Activated naive CD8-positive, alpha-beta T cell treated with anti-CD3 and anti-CD28 coated beads, Interleukin-2, amount 10 ng/mL, durations not matched to agents 7 days and 5 days (primary cell): Measurements from ENCODE around the gene ELAVL3. TPM values are rescaled to one million over a fixed set of nuclear protein-coding genes. Genes with fewer than 3 reads are reported as not detected.
A peak's percentile ranks its signal among the peaks of the same experiment; 100 is the strongest.
"Not testable (repeated sequence)": the region's sequence is repeated elsewhere in the genome, so short reads cannot be mapped to it uniquely, and the experiment has no call there.

Source experiments
- ATAC-seq: fragments of 150-1000 bp; cut with Tn5 transposase; one replicate; pipeline ENCODE4 v1.10.0; 2021; ENCODE audit warnings: low read depth, moderate library complexity
- POLR2A ChIA-PET: fragments of 350-600 bp; sonication (Branson Sonifier 250); formaldehyde crosslinking; loops from one replicate; lab custom pipeline; 2021; ENCODE audit warnings: antibody characterized with exemption; lab: Charles Lee
- DNase-seq: peaks from one replicate; pipeline ENCODE4 v3.0.0; 2021
- H3K27ac Mint-ChIP-seq: one replicate; pipeline ENCODE4 v1.8.0; 2022; ENCODE audit warnings: mild to moderate bottlenecking, mixed read lengths
- H3K27me3 Mint-ChIP-seq: one replicate; pipeline ENCODE4 v1.8.0; 2022; ENCODE audit warnings: mild to moderate bottlenecking, moderate library complexity, mixed read lengths
- H3K36me3 Mint-ChIP-seq: one replicate; pipeline ENCODE4 v1.8.0; 2021; ENCODE audit warnings: mild to moderate bottlenecking, mixed read lengths
- H3K4me1 Mint-ChIP-seq: one replicate; pipeline ENCODE4 v1.8.0; 2021; ENCODE audit warnings: mixed read lengths
- H3K4me3 Mint-ChIP-seq: one replicate; pipeline ENCODE4 v1.8.0; 2022; ENCODE audit warnings: mild to moderate bottlenecking, moderate library complexity, mixed read lengths
- H3K9me3 Mint-ChIP-seq: one replicate; pipeline ENCODE4 v1.8.0; 2021; ENCODE audit warnings: mixed read lengths
- total RNA-seq, 2 experiments: library from RNA; stranded (reverse); gene quantifications; one replicate each; pipeline ENCODE4 v1.2.3, GENCODE V29; 2021

The ELAVL3 gene
- total RNA-seq, 2 experiments from 2014 or later = not detected

GRCh38 chr19:11482384-11483050 lies 1.7 kb upstream of the ELAVL3 start:
- POLR2A ChIA-PET = interaction anchor here (0.7 to 1.7 kb wide), 14 partner anchors 10 to 202 kb away, joined by 3 to 18 read pairs (median 4); partner anchors contain the start of genes SWSAP1 and ZNF653
- Mint-ChIP-seq H3K4me3 (peak overlapping the region; percentile 74), H3K4me1 (peaks cover 13% of the 10 kb centered on the region), H3K27ac (peak overlapping the region; percentile 73), H3K36me3 (peaks cover 2% of the 10 kb centered on the region), H3K27me3 (peaks cover 28% of the 10 kb centered on the region), H3K9me3 (no peaks in the 10 kb centered on the region)
- DNase-seq (peak; percentile 94), ATAC-seq (peak; percentile 59)

GRCh38 chr19:11481534-11482383 lies 913 bp upstream of the ELAVL3 start:
- DNase-seq = peak; percentile 82
- peak overlapping the region; percentile 73 for H3K27ac Mint-ChIP-seq
- ATAC-seq = peak; percentile 85

GRCh38 chr19:11479898-11480714 lies 740 bp downstream of the ELAVL3 start:
- no peak for ATAC-seq

More at GRCh38 chr19:11481534-11482383, 913 bp upstream of the ELAVL3 start:
- Mint-ChIP-seq H3K9me3 (no peaks in the 10 kb centered on the region), H3K4me3 (peak overlapping the region; percentile 74), H3K27me3 (peaks cover 35% of the 10 kb centered on the region), H3K36me3 (peaks cover 2% of the 10 kb centered on the region), H3K4me1 (peaks cover 13% of the 10 kb centered on the region)
- POLR2A ChIA-PET = interaction anchor here (0.6 to 1.7 kb wide), 14 partner anchors 9 to 201 kb away, joined by 3 to 18 read pairs (median 4); partner anchors contain the start of genes SWSAP1 and ZNF653

GRCh38 chr19:11479090-11479897 lies 1.6 kb downstream of the ELAVL3 start:
- H3K36me3 Mint-ChIP-seq = no peaks in the 10 kb centered on the region
- peaks cover 12% of the 10 kb centered on the region for H3K4me1 Mint-ChIP-seq
- peak overlapping the region; percentile 21 for H3K4me3 Mint-ChIP-seq
- H3K27ac Mint-ChIP-seq = no peak overlapping the region
- peaks cover 38% of the 10 kb centered on the region for H3K27me3 Mint-ChIP-seq
- no peaks in the 10 kb centered on the region for H3K9me3 Mint-ChIP-seq
- no peak for ATAC-seq
- POLR2A ChIA-PET = no interaction called here
- DNase-seq = peak; percentile 64

More at GRCh38 chr19:11479898-11480714, 740 bp downstream of the ELAVL3 start:
- H3K4me1 Mint-ChIP-seq = peaks cover 12% of the 10 kb centered on the region
- no peak overlapping the region for H3K4me3 Mint-ChIP-seq
- POLR2A ChIA-PET = interaction anchor here (0.5 to 0.6 kb wide), 3 partner anchors 101 to 550 kb away, joined by 3 read pairs; no protein-coding TSS in a partner anchor
- H3K27me3 Mint-ChIP-seq = peaks cover 35% of the 10 kb centered on the region
- H3K27ac Mint-ChIP-seq = no peak overlapping the region
- no peaks in the 10 kb centered on the region for H3K9me3 Mint-ChIP-seq
- H3K36me3 Mint-ChIP-seq = peaks cover under 1% of the 10 kb centered on the region
- no peak for DNase-seq

- Mint-ChIP-seq H3K27me3 (peaks cover 39% of the 10 kb centered on the region), H3K4me3 (no peak overlapping the region), H3K9me3 (no peaks in the 10 kb centered on the region), H3K36me3 (no peaks in the 10 kb centered on the region), H3K27ac (peak overlapping the region; percentile 24), H3K4me1 (peaks cover 12% of the 10 kb centered on the region)
- ATAC-seq = no peak
- no peak for DNase-seq
- POLR2A ChIA-PET = no interaction called here
Measured at GRCh38 chr19:11478167-11479089, 2.4 kb downstream of the ELAVL3 start.

- POLR2A ChIA-PET = no interaction called here
- H3K4me3 Mint-ChIP-seq = no peak overlapping the region
- peaks cover 37% of the 10 kb centered on the region for H3K27me3 Mint-ChIP-seq
- H3K27ac Mint-ChIP-seq = no peak overlapping the region
- no peaks in the 10 kb centered on the region for H3K9me3 Mint-ChIP-seq
- peaks cover 2% of the 10 kb centered on the region for H3K4me1 Mint-ChIP-seq
- no peaks in the 10 kb centered on the region for H3K36me3 Mint-ChIP-seq
- DNase-seq (no peak), ATAC-seq (no peak)
Measured at GRCh38 chr19:11475861-11476260, 5.0 kb downstream of the ELAVL3 start.

GRCh38 chr19:11475343-11475742 lies 5.5 kb downstream of the ELAVL3 start:
- DNase-seq, ATAC-seq, H3K9me3 Mint-ChIP-seq, H3K4me3 Mint-ChIP-seq, H3K27ac Mint-ChIP-seq, POLR2A ChIA-PET, H3K36me3 Mint-ChIP-seq, H3K4me1 Mint-ChIP-seq: not testable (repeated sequence)
- peaks cover 37% of the 10 kb centered on the region for H3K27me3 Mint-ChIP-seq

- POLR2A ChIA-PET = interaction anchor here (0.6 to 1.6 kb wide), 2 partner anchors 9 to 21 kb away, joined by 3 read pairs; no protein-coding TSS in a partner anchor
- H3K27me3 Mint-ChIP-seq = peaks cover 31% of the 10 kb centered on the region
- no peak overlapping the region for H3K4me3 Mint-ChIP-seq
- H3K27ac Mint-ChIP-seq = no peak overlapping the region
- H3K9me3 Mint-ChIP-seq = no peaks in the 10 kb centered on the region
- H3K4me1 Mint-ChIP-seq = no peaks in the 10 kb centered on the region
- DNase-seq (no peak), ATAC-seq (no peak)
- H3K36me3 Mint-ChIP-seq = no peaks in the 10 kb centered on the region
Measured at GRCh38 chr19:11473725-11474124, 7.1 kb downstream of the ELAVL3 start.

GRCh38 chr19:11468266-11468845 lies 12.5 kb downstream of the ELAVL3 start:
- POLR2A ChIA-PET = interaction anchor here (0.7 kb wide), 1 partner anchor 132 kb away, joined by 3 read pairs; no protein-coding TSS in a partner anchor
- not testable (repeated sequence) for DNase-seq, ATAC-seq, H3K27me3 Mint-ChIP-seq, H3K36me3 Mint-ChIP-seq, H3K4me3 Mint-ChIP-seq, H3K4me1 Mint-ChIP-seq, H3K9me3 Mint-ChIP-seq, H3K27ac Mint-ChIP-seq

- no peaks in the 10 kb centered on the region for H3K9me3 Mint-ChIP-seq
- no peaks in the 10 kb centered on the region for H3K36me3 Mint-ChIP-seq
- no peak overlapping the region for H3K27ac Mint-ChIP-seq
- POLR2A ChIA-PET = no interaction called here
- no peaks in the 10 kb centered on the region for H3K4me1 Mint-ChIP-seq
- H3K27me3 Mint-ChIP-seq = no peaks in the 10 kb centered on the region
- ATAC-seq (no peak), DNase-seq (no peak)
- no peak overlapping the region for H3K4me3 Mint-ChIP-seq
Measured at GRCh38 chr19:11465600-11465999, 15.2 kb downstream of the ELAVL3 start.
